Endothelial cell of umbilical vein (primary cell): ENCODE data around the gene ABLIM1. TPM values are rescaled to one million over a fixed set of nuclear protein-coding genes. Genes with fewer than 3 reads are reported as not detected.

ENCODE experiments used
- BruUV-seq: library from RNA; stranded (reverse); fragments of 400-500 nt; replicated peaks from 2 replicates; lab custom pipeline; 2021; lab: Mats Ljungman, UMichigan
- CTCF ChIA-PET: fragments of 300-600, 350-600 bp; sonication (Branson Sonifier 250); formaldehyde crosslinking; loops from one replicate; lab custom pipeline; 2021; ENCODE audit warnings: antibody characterized with exemption, inconsistent platforms; lab: Charles Lee
- POLR2A ChIA-PET: fragments of 300-600, 350-600 bp; sonication (Branson Sonifier 250); formaldehyde crosslinking; loops from one replicate; lab custom pipeline; 2021; ENCODE audit warnings: antibody characterized with exemption, inconsistent platforms; lab: Charles Lee
- DNase-seq: peaks from one replicate; pipeline ENCODE4 v3.0.0-alpha.2; 2011; ENCODE audit warnings: low read depth, low spot score
- FAIRE-seq: peaks from 2 replicates; lab custom pipeline; 2011; peaks lifted over from hg19 to GRCh38; lab: Jason Lieb, UNC
- H2AFZ ChIP-seq: 2 replicates; pipeline ENCODE4 v1.6.0; 2012; ENCODE audit warnings: low read depth, low read length, control low read depth, inconsistent platforms
- H3K27ac ChIP-seq: 2 replicates; pipeline ENCODE4 v1.5.1; 2011; ENCODE audit warnings: low read depth, mild to moderate bottlenecking, control low read depth, low read length, moderate library complexity; ENCODE audit not compliant: insufficient read depth
- H3K27me3 ChIP-seq, 2 experiments: 2 replicates each; pipeline versions ENCODE4 v1.6.0 to v1.6.1; 2011; ENCODE audit warnings: low read length in 2 of 2, mixed read lengths in 1 of 2; ENCODE audit not compliant: control insufficient read depth in 2 of 2, insufficient read depth in 2 of 2
- H3K36me3 ChIP-seq, 2 experiments: 2 replicates in 1 of 2; 3 replicates in 1 of 2; pipeline ENCODE4 v1.5.1; 2011; ENCODE audit warnings: low read length in 2 of 2, mild to moderate bottlenecking in 1 of 2, moderate library complexity in 1 of 2; ENCODE audit not compliant: control insufficient read depth in 2 of 2, insufficient read depth in 2 of 2; ENCODE audit errors: extremely low read depth in 1 of 2
- H3K4me1 ChIP-seq: 3 replicates; pipeline ENCODE4 v1.5.1; 2011; ENCODE audit warnings: mild to moderate bottlenecking, low read length; ENCODE audit not compliant: control insufficient read depth, insufficient read depth; ENCODE audit errors: extremely low read depth
- H3K4me2 ChIP-seq: 2 replicates; pipeline ENCODE4 v1.6.1; 2011; ENCODE audit warnings: low read length, control low read depth, mixed read lengths; ENCODE audit not compliant: insufficient read depth
- H3K4me3 ChIP-seq, 3 experiments: fragments of 200-600 bp in 1 of 3; sonication (generic), shearing (Covaris generic) in 1 of 3; replicated peaks in 1 of 3; 2 replicates each; pipeline ENCODE4 v1.5.1; 2011 to 2016; ENCODE audit warnings: control low read depth in 3 of 3, low read length in 3 of 3, mild to moderate bottlenecking in 2 of 3, inconsistent platforms in 1 of 3, low read depth in 1 of 3, moderate library complexity in 1 of 3; ENCODE audit not compliant: insufficient read depth in 1 of 3
- H3K79me2 ChIP-seq: 2 replicates; pipeline ENCODE4 v1.6.0; 2012; ENCODE audit warnings: low read length, inconsistent platforms; ENCODE audit not compliant: control insufficient read depth, insufficient read depth
- H3K9ac ChIP-seq: replicated peaks from 2 replicates; pipeline ENCODE3; 2011; ENCODE audit warnings: low read length, control low read depth; ENCODE audit not compliant: insufficient read depth; ENCODE audit errors: extremely low read depth
- H3K9me1 ChIP-seq: replicated peaks from 3 replicates; pipeline ENCODE4 v1.6.0; 2011; ENCODE audit warnings: mild to moderate bottlenecking, low read length; ENCODE audit not compliant: control insufficient read depth, insufficient read depth; ENCODE audit errors: extremely low read depth
- H3K9me3 ChIP-seq: replicated peaks from 2 replicates; pipeline ENCODE4 v1.5.1; 2012; ENCODE audit warnings: low read length, inconsistent platforms; ENCODE audit not compliant: control insufficient read depth, insufficient read depth
- H4K20me1 ChIP-seq: replicated peaks from 2 replicates; pipeline ENCODE3; 2011; ENCODE audit warnings: mild to moderate bottlenecking, low read length; ENCODE audit not compliant: control insufficient read depth, insufficient read depth; ENCODE audit errors: extremely low read depth
- EZH2 ChIP-seq: IDR thresholded peaks from 2 replicates; pipeline ENCODE4 v1.6.1; 2012; ENCODE audit warnings: borderline replicate concordance, low read depth, mild to moderate bottlenecking, moderate library complexity, low read length, inconsistent platforms; ENCODE audit not compliant: severe bottlenecking
- FOS ChIP-seq: IDR thresholded peaks from 2 replicates; pipeline ENCODE4 v1.6.1; 2011; ENCODE audit warnings: mild to moderate bottlenecking, low read length, moderate library complexity, borderline replicate concordance; ENCODE audit not compliant: insufficient read depth
- GATA2 ChIP-seq: IDR thresholded peaks from 2 replicates; pipeline ENCODE4 v1.7.0; 2011; ENCODE audit warnings: low read depth, mild to moderate bottlenecking, moderate library complexity, mixed read lengths, low read length; ENCODE audit not compliant: insufficient read length, insufficient read depth
- JUN ChIP-seq: IDR thresholded peaks from 2 replicates; pipeline ENCODE4 v1.6.1; 2011; ENCODE audit warnings: borderline replicate concordance, low read depth; ENCODE audit not compliant: insufficient read length, insufficient read depth
- MYC ChIP-seq: IDR thresholded peaks from one replicate; pipeline ENCODE4 v1.6.1; 2011; ENCODE audit warnings: mild to moderate bottlenecking, low read depth, low read length
- POLR2A ChIP-seq: IDR thresholded peaks from 2 replicates; pipeline ENCODE4 v1.6.1; 2012; ENCODE audit warnings: low read depth, mild to moderate bottlenecking, control low read depth, low read length
- POLR2AphosphoS5 ChIP-seq: IDR thresholded peaks from 2 replicates; pipeline ENCODE4 v1.6.1; 2012; ENCODE audit warnings: low read depth, mild to moderate bottlenecking, control low read depth, low read length, moderate library complexity; ENCODE audit not compliant: insufficient read depth
- dilution Hi-C: fragments of 300-500 bp; cut with MboI; formaldehyde crosslinking; loops from one replicate; pipeline ENCODE4 v1.15.0; 2019; ENCODE audit warnings: low sequenced_read_pairs; ENCODE audit not compliant: extremely low pct_ligation_motif_present
- intact Hi-C: fragments of 100-400 bp; cut with micrococcal nuclease; formaldehyde crosslinking; loops from one replicate; pipeline ENCODE4 v1.10.0; 2022
- polyA plus RNA-seq, 4 experiments: library from polyadenylated mRNA; depleted of rRNA in 3 of 4; stranded (reverse) in 3 of 4; unstranded in 1 of 4; fragments of >200 nt; gene quantifications; 2 replicates each; pipeline versions ENCODE4 v1.2.1 to v1.2.3, GENCODE V29; 2011 to 2012; ENCODE audit warnings: missing spikeins in 1 of 4
- total RNA-seq: library from RNA; stranded (reverse); gene quantifications from 2 replicates; pipeline ENCODE4 v1.2.3, GENCODE V29; 2021
- TF ChIP-seq, protein P1 (sequence below): IDR thresholded peaks from 2 replicates; pipeline ENCODE4 v1.6.1; 2011; ENCODE audit not compliant: insufficient read depth, insufficient read length
- TF ChIP-seq, protein P2 (sequence below), 2 donors: IDR thresholded peaks; 1 replicate in 1 of 2; 2 replicates in 1 of 2; pipeline ENCODE4 v1.5.1; 2011; ENCODE audit warnings: low read length in 2 of 2, mild to moderate bottlenecking in 2 of 2, moderate library complexity in 2 of 2, control low read depth in 1 of 2, inconsistent platforms in 1 of 2, low read depth in 1 of 2; ENCODE audit not compliant: insufficient read depth in 1 of 2; ENCODE audit errors: extremely low read depth in 1 of 2

ABLIM1 gene
- total and polyA plus RNA-seq, 2 donors (not counting 3 experiments of a cell fraction or from before 2014, with no cell fraction given) = 128 to 235 TPM

DNA sequence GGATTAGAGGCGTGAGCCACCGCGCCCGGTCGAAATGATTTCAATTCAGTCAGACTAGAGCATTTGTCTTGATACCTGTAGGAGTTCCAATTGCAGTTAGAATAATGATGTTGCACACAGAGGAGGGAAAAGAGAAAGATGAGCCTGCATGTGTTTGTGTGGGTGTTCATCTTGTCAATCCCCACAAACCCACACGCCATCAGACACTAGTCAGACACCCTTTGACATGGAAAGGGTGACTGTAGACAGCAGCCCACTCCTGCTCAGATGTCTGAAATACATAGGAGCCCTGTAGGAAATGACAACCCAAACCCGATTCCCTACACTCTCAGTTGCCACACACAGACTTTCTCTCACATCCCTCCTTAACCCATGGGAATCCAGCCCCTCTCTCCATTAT lies 92.0 kb downstream of the ABLIM1 start:
- intact Hi-C loops = no loop called here
- Histone ChIP-seq H3K9ac (no peak overlapping the region), H4K20me1 (no peaks in the 10 kb centered on the region), H2AFZ (no peak overlapping the region), H3K4me1 (no peaks in the 10 kb centered on the region), H3K4me2 (no peak overlapping the region), H3K27ac (no peak overlapping the region), H3K4me3 (no peak overlapping the region), H3K9me1 (no peaks in the 10 kb centered on the region), H3K79me2 (no peaks in the 10 kb centered on the region), H3K27me3 (no peaks in the 10 kb centered on the region), H3K9me3 (no peaks in the 10 kb centered on the region), H3K36me3 (peaks cover 0 to 2% of the 10 kb centered on the region in 2 experiments)
- dilution Hi-C loops = loop anchor here (25.0 kb wide), 2 partner anchors 121 to 221 kb away; no protein-coding TSS in a partner anchor
- BruUV-seq = no TSS peak
- CTCF ChIA-PET = no interaction called here
- POLR2A ChIA-PET = interaction anchor here (0.8 kb wide), 1 partner anchor 85 kb away, joined by 3 read pairs; no protein-coding TSS in a partner anchor
- TF ChIP-seq EZH2 (no peak), MYC (no peak), FOS (no peak), POLR2A (no peak), JUN (no peak), POLR2AphosphoS5 (no peak), GATA2 (no peak)
- TF ChIP-seq, protein P1, sequence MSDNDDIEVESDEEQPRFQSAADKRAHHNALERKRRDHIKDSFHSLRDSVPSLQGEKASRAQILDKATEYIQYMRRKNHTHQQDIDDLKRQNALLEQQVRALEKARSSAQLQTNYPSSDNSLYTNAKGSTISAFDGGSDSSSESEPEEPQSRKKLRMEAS = no peak
- TF ChIP-seq, protein P2, sequence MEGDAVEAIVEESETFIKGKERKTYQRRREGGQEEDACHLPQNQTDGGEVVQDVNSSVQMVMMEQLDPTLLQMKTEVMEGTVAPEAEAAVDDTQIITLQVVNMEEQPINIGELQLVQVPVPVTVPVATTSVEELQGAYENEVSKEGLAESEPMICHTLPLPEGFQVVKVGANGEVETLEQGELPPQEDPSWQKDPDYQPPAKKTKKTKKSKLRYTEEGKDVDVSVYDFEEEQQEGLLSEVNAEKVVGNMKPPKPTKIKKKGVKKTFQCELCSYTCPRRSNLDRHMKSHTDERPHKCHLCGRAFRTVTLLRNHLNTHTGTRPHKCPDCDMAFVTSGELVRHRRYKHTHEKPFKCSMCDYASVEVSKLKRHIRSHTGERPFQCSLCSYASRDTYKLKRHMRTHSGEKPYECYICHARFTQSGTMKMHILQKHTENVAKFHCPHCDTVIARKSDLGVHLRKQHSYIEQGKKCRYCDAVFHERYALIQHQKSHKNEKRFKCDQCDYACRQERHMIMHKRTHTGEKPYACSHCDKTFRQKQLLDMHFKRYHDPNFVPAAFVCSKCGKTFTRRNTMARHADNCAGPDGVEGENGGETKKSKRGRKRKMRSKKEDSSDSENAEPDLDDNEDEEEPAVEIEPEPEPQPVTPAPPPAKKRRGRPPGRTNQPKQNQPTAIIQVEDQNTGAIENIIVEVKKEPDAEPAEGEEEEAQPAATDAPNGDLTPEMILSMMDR (IDR thresholded peaks at IDR 0.05; ENCODE audit: extremely low read depth in 1 of 2, insufficient read depth in 1 of 2, low read depth in 1 of 2, low read length in 2 of 2) = no peak
- DNase-seq = no peak
- FAIRE-seq = no peak
